Measurements from ENCODE around the gene SLC34A1. TPM values are rescaled to one million over a fixed set of nuclear protein-coding genes. Genes with fewer than 3 reads are reported as not detected.

Gene SLC34A1
- total RNA-seq, 4 donors from 2014 or later = not detected

DNA sequence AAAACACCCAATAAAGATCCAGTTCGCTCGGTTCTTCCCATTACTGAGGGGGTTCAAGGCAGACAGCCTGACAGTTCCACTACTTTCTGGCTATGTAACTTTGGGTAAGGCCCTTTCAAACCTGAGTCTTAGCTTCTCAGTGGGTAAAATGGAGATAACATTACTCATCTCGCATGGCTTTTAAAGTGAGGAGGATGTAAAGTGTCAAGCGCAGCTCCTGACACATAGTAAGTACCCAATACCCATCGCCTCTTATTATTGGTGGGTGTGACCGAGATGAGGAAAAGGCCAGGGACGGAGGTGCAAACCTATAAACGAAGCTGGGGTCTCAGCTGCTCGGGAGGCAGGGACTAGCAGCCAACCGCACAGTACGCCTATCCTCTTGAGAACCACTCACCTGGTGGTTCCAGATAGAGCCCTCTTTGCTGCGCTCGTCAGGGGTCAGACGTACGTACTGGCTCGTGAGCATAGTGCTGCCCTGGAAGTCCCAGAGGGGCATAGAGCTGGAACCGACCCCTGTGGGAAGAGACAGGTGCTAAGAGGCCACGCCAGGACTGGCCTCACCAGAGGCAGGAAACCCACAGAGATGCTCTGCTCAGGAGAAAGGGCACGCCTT lies 33.4 kb upstream of the SLC34A1 start:
- Histone ChIP-seq H3K9me3 (no peaks in the 10 kb centered on the region), H3K4me1 (peaks cover 17 to 56% (median 52%) of the 10 kb centered on the region in 4 donors), H3K36me3 (peaks cover 0 to 31% (median 16%) of the 10 kb centered on the region in 4 donors), H3K4me3 (peak overlapping the region; percentile 83 to 99 (median 92)), H3K27me3 (no peaks in the 10 kb centered on the region), H3K27ac (replicated peaks in 1 of 4) (peak overlapping the region; percentile 87 to 92 (median 91))
- TF ChIP-seq POLR2AphosphoS5 (IDR thresholded peaks at IDR 0.05) (no peak), EP300 (IDR thresholded peaks at IDR 0.05) (no peak), POLR2A (IDR thresholded peaks at IDR 0.05; ENCODE audit: low read depth) (no peak)
- TF ChIP-seq, protein P1, sequence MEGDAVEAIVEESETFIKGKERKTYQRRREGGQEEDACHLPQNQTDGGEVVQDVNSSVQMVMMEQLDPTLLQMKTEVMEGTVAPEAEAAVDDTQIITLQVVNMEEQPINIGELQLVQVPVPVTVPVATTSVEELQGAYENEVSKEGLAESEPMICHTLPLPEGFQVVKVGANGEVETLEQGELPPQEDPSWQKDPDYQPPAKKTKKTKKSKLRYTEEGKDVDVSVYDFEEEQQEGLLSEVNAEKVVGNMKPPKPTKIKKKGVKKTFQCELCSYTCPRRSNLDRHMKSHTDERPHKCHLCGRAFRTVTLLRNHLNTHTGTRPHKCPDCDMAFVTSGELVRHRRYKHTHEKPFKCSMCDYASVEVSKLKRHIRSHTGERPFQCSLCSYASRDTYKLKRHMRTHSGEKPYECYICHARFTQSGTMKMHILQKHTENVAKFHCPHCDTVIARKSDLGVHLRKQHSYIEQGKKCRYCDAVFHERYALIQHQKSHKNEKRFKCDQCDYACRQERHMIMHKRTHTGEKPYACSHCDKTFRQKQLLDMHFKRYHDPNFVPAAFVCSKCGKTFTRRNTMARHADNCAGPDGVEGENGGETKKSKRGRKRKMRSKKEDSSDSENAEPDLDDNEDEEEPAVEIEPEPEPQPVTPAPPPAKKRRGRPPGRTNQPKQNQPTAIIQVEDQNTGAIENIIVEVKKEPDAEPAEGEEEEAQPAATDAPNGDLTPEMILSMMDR (IDR thresholded peaks at IDR 0.05) = no peak
- 36% methylated on average over 9 of the region's 19 CpGs for WGBS
- intact Hi-C loops (cut with DNase I) = loop anchor here (5.0 kb wide), 1 partner anchor 34 kb away; no protein-coding TSS in a partner anchor
- DNase-seq (ENCODE audit: extremely low spot score) = no peak

DNA sequence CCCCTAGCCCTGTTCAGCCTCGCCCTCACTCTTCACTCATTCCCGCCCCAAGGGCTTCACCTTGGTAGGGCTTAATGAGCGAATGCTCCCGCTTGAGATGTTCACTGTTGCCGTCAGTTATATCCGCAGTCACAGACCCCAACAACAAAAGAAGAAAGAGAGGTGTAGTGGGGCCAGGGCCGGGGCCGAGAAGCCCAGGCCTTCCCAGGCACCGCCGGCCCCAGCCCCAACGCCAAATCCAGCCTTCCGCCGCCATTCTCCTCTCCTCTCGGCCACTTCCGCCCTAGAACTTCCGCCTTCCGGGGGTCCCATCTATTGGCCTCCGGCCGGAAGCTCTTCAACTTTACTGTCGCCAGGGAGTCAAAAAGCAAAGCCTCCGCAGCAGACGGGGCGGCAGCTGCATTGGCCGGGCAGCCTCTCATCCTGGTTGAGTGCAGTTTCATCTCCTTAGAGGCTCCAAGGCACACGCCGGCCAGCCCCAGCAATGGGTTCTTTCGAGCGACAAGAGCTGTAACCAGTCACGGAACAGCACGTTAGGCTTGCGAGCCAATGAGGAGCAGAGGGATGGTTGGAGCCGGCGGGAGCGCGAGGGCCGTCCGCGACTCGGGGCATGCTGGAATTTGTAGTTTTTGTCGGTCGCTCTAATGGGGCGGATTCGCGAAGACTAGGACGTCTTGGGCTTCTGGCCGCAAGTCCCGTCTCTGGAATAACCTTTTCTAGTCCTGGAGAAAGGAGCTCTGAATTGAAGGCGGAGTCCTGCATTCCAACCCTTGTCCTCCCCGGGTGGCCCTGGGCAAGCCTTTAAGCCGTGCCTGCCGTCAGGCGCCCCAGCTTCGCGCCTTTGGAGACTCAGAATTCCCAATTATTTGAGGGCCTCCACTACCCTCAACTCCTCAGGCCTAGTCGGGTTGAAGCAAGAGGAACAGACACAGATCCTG lies 32.6 kb upstream of the SLC34A1 start, which contains the start of gene LMAN2:
Gene LMAN2, minus strand, starts transcription at position 277 of the 938 bp plus-strand sequence. Its CDS starts 21 bp downstream, at position 256.
- peaks cover 17 to 53% (median 48%) of the 10 kb centered on the region in 4 donors for H3K4me1 ChIP-seq

DNA sequence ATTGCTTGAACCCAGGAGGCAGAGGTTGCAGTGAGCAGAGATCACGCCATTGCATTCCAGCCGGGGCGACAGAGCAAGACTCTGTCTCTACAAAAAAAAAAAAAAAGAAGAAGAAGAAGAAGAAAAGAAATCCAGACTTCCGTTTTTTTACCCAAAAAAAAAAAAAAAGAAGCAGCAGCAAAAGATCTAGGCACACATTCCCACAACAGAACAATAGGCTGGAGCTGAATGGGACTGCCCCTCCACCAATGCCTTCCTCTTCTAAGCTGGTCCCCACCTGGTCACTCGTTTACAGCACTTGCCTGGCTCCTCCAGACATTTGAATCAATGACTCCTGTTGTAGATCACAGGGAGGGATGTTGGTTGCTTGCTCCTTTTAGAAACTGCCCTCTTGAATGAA lies 31.1 kb upstream of the SLC34A1 start:
- Histone ChIP-seq H3K27ac (replicated peaks in 1 of 4) (no peak overlapping the region), H3K36me3 (peaks cover 0 to 17% (median 8%) of the 10 kb centered on the region in 4 donors), H3K4me3 (no peak overlapping the region), H3K4me1 (peaks cover 21 to 44% (median 41%) of the 10 kb centered on the region in 4 donors), H3K27me3 (no peaks in the 10 kb centered on the region), H3K9me3 (no peaks in the 10 kb centered on the region)
- 68% methylated on average over 5 of the region's 5 CpGs for WGBS
- no peak for TF ChIP-seq EP300 (IDR thresholded peaks at IDR 0.05)
- no peak for TF ChIP-seq POLR2A (IDR thresholded peaks at IDR 0.05; ENCODE audit: low read depth)
- TF ChIP-seq, protein P1 (IDR thresholded peaks at IDR 0.05) = no peak
- no peak for TF ChIP-seq POLR2AphosphoS5 (IDR thresholded peaks at IDR 0.05)
- intact Hi-C loops (cut with DNase I) = loop anchor here (5.0 kb wide), 1 partner anchor 36 kb away; no protein-coding TSS in a partner anchor
- DNase-seq (ENCODE audit: extremely low spot score) = no peak

More for the DNA sequence above, 32.6 kb upstream of the SLC34A1 start, which contains the start of gene LMAN2:
- no peak for TF ChIP-seq EP300 (IDR thresholded peaks at IDR 0.05)
- TF ChIP-seq POLR2AphosphoS5 (IDR thresholded peaks at IDR 0.05) = peak; percentile 61 to 82
- TF ChIP-seq POLR2A (IDR thresholded peaks at IDR 0.05; ENCODE audit: low read depth) = peak; percentile 66
- TF ChIP-seq, protein P1 (IDR thresholded peaks at IDR 0.05) = peak in 1 of 3 experiments; percentile 14
- H3K9me3 ChIP-seq = no peaks in the 10 kb centered on the region
- H3K27ac ChIP-seq (replicated peaks in 1 of 4) = peak within 1 kb of the TSS; percentile 87 to 92 (median 91)
- intact Hi-C loops (cut with DNase I) = loop anchor here (5.0 kb wide), 1 partner anchor 34 kb away; no protein-coding TSS in a partner anchor
- H3K27me3 ChIP-seq = no peaks in the 10 kb centered on the region
- DNase-seq (ENCODE audit: extremely low spot score) = peak; percentile 98
- H3K36me3 ChIP-seq = peaks cover 0 to 26% (median 14%) of the 10 kb centered on the region in 4 donors
- WGBS = 8% methylated on average over 32 of the region's 55 CpGs
- H3K4me3 ChIP-seq = peak within 1 kb of the TSS; percentile 83 to 99 (median 92)

DNA sequence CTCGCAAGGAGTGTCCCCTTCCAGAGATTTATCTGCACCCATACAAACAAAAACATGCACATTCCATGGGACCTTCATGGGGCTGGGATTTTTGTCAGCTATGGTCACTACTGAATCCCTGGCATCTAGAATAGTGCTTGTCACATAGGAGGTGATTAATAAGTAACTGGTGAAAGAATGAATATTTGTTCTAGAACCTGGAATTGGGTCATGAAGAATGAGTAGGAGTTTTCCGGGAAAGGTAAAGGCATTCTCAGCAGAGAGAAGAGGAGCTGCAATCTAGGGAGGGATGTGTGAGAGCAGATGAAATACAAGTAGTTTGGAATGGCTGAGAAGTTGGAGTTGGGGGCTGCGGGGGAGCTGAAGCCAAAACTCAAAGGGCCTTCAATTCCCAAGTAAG lies 30.0 kb upstream of the SLC34A1 start:
- H3K27ac ChIP-seq (replicated peaks in 1 of 4) = no peak overlapping the region

More for the DNA sequence above, 30.0 kb upstream of the SLC34A1 start:
- DNase-seq (ENCODE audit: extremely low spot score) = no peak
- no peaks in the 10 kb centered on the region for H3K9me3 ChIP-seq
- peaks cover 0 to 11% (median 5%) of the 10 kb centered on the region in 4 donors for H3K36me3 ChIP-seq
- H3K27me3 ChIP-seq = no peaks in the 10 kb centered on the region
- no peak for TF ChIP-seq POLR2A (IDR thresholded peaks at IDR 0.05; ENCODE audit: low read depth)
- TF ChIP-seq POLR2AphosphoS5 (IDR thresholded peaks at IDR 0.05) = no peak
- TF ChIP-seq EP300 (IDR thresholded peaks at IDR 0.05) = no peak
- TF ChIP-seq, protein P1 (IDR thresholded peaks at IDR 0.05) = no peak
- H3K4me1 ChIP-seq = peaks cover 27 to 41% (median 33%) of the 10 kb centered on the region in 4 donors
- intact Hi-C loops (cut with DNase I) = loop anchor here (5.0 kb wide), 1 partner anchor 37 kb away; no protein-coding TSS in a partner anchor
- WGBS = 96% methylated on average over 3 of the region's 3 CpGs
- H3K4me3 ChIP-seq = no peak overlapping the region

All from esophagus muscularis mucosa (tissue), 4 donors.